Subcutaneous abdominal adipose tissue (tissue), 5 donors: ENCODE data around the gene EFCAB5.
"Not testable (repeated sequence)": the region's sequence is repeated elsewhere in the genome, so short reads cannot be mapped to it uniquely, and the experiment has no call there.

ENCODE experiments used
- H3K27ac ChIP-seq: one replicate; pipeline ENCODE4 v1.7.0; 2013; ENCODE audit warnings: low read depth, mild to moderate bottlenecking, inconsistent platforms, low read length, moderate library complexity
- H3K27me3 ChIP-seq, 5 donors: one replicate each; pipeline ENCODE4 v1.7.0; 2013; ENCODE audit warnings: low read length in 5 of 5, inconsistent platforms in 1 of 5; ENCODE audit not compliant: control insufficient read depth in 5 of 5, insufficient read depth in 4 of 5
- H3K36me3 ChIP-seq, 5 donors: one replicate each; pipeline ENCODE4 v1.7.0; 2013; ENCODE audit warnings: low read length in 5 of 5; ENCODE audit not compliant: control insufficient read depth in 5 of 5, insufficient read depth in 5 of 5
- H3K4me1 ChIP-seq, 5 donors: one replicate each; pipeline ENCODE4 v1.7.0; 2013; ENCODE audit warnings: low read length in 5 of 5, mild to moderate bottlenecking in 3 of 5, moderate library complexity in 1 of 5; ENCODE audit not compliant: control insufficient read depth in 5 of 5, insufficient read depth in 5 of 5
- H3K4me3 ChIP-seq, 5 donors: one replicate each; pipeline ENCODE4 v1.7.0; 2013; ENCODE audit warnings: low read length in 5 of 5, low read depth in 1 of 5
- H3K9ac ChIP-seq, 5 donors: one replicate each; pipeline ENCODE4 v1.7.0; 2013; ENCODE audit warnings: low read length in 5 of 5, mild to moderate bottlenecking in 4 of 5, moderate library complexity in 3 of 5
- H3K9me3 ChIP-seq, 5 donors: one replicate each; pipeline ENCODE4 v1.7.0; 2013; ENCODE audit warnings: low read length in 5 of 5; ENCODE audit not compliant: control insufficient read depth in 5 of 5
- donor health status: healthy.
- donor health status: healthy.
- donor health status: healthy.
- donor health status: healthy.
- donor health status: healthy.

The EFCAB5 gene

GRCh38 chr17:29931231-29931932 lies 10.1 kb upstream of the EFCAB5 start:
- H3K4me3 ChIP-seq: peak overlapping the region; percentile 76 to 98 (median 98)
- H3K9ac ChIP-seq: peak overlapping the region in 3 of 5 donors; percentile 71 to 92 (median 85)
- H3K27ac ChIP-seq: no peak overlapping the region
- no peaks in the 10 kb centered on the region for H3K36me3 ChIP-seq
- no peaks in the 10 kb centered on the region for H3K27me3 ChIP-seq
- H3K9me3 ChIP-seq: no peaks in the 10 kb centered on the region
- H3K4me1 ChIP-seq: peaks cover 0 to 31% (median 30%) of the 10 kb centered on the region in 5 donors

GRCh38 chr17:29933379-29933778 lies 8.1 kb upstream of the EFCAB5 start:
- H3K27ac ChIP-seq: no peak overlapping the region
- no peak overlapping the region for H3K4me3 ChIP-seq

GRCh38 chr17:29935909-29936308 lies 5.5 kb upstream of the EFCAB5 start:
- not testable (repeated sequence) for H3K36me3 ChIP-seq, H3K27ac ChIP-seq

More at GRCh38 chr17:29933379-29933778, 8.1 kb upstream of the EFCAB5 start:
- Histone ChIP-seq H3K27me3 (no peaks in the 10 kb centered on the region), H3K9me3 (no peaks in the 10 kb centered on the region), H3K4me1 (peaks cover 0 to 26% (median 25%) of the 10 kb centered on the region in 5 donors), H3K9ac (no peak overlapping the region), H3K36me3 (no peaks in the 10 kb centered on the region)

GRCh38 chr17:29936724-29937123 lies 4.7 kb upstream of the EFCAB5 start:
- Histone ChIP-seq H3K4me3 (no peak overlapping the region), H3K27ac (no peak overlapping the region)

More at GRCh38 chr17:29935909-29936308, 5.5 kb upstream of the EFCAB5 start:
- not testable (repeated sequence) for H3K9me3 ChIP-seq, H3K27me3 ChIP-seq, H3K4me3 ChIP-seq, H3K4me1 ChIP-seq, H3K9ac ChIP-seq

GRCh38 chr17:29945281-29945680 lies 3.8 kb downstream of the EFCAB5 start:
- Histone ChIP-seq H3K4me3 (no peak overlapping the region), H3K36me3 (no peaks in the 10 kb centered on the region), H3K9ac (no peak overlapping the region), H3K27me3 (no peaks in the 10 kb centered on the region), H3K4me1 (no peaks in the 10 kb centered on the region), H3K9me3 (no peaks in the 10 kb centered on the region), H3K27ac (no peak overlapping the region)

More at GRCh38 chr17:29936724-29937123, 4.7 kb upstream of the EFCAB5 start:
- Histone ChIP-seq H3K27me3 (no peaks in the 10 kb centered on the region), H3K36me3 (no peaks in the 10 kb centered on the region), H3K9ac (no peak overlapping the region), H3K9me3 (no peaks in the 10 kb centered on the region), H3K4me1 (peaks cover 0 to 2% (median under 1%) of the 10 kb centered on the region in 5 donors)

GRCh38 chr17:29948448-29949215 lies 7.2 kb downstream of the EFCAB5 start:
- Histone ChIP-seq H3K9ac (no peak overlapping the region), H3K9me3 (no peaks in the 10 kb centered on the region), H3K4me1 (no peaks in the 10 kb centered on the region), H3K27me3 (no peaks in the 10 kb centered on the region), H3K27ac (no peak overlapping the region), H3K4me3 (no peak overlapping the region), H3K36me3 (no peaks in the 10 kb centered on the region)

- Histone ChIP-seq H3K36me3 (no peaks in the 10 kb centered on the region), H3K4me3 (no peak overlapping the region), H3K27me3 (no peaks in the 10 kb centered on the region), H3K4me1 (no peaks in the 10 kb centered on the region), H3K9ac (no peak overlapping the region), H3K9me3 (peaks cover 0 to 3% (median 0%) of the 10 kb centered on the region in 5 donors), H3K27ac (no peak overlapping the region)
Observed at GRCh38 chr17:29949696-29950095, 8.3 kb downstream of the EFCAB5 start.

- Histone ChIP-seq H3K4me3 (no peak overlapping the region), H3K4me1 (no peaks in the 10 kb centered on the region), H3K9ac (no peak overlapping the region), H3K27me3 (no peaks in the 10 kb centered on the region), H3K9me3 (peaks cover 0 to 3% (median 0%) of the 10 kb centered on the region in 5 donors), H3K27ac (no peak overlapping the region), H3K36me3 (no peaks in the 10 kb centered on the region)
Observed at GRCh38 chr17:29954405-29954804, 13.0 kb downstream of the EFCAB5 start.

- Histone ChIP-seq H3K4me1 (no peaks in the 10 kb centered on the region), H3K27me3 (no peaks in the 10 kb centered on the region), H3K9me3 (peaks cover 0 to 3% (median 0%) of the 10 kb centered on the region in 5 donors), H3K9ac (no peak overlapping the region), H3K36me3 (no peaks in the 10 kb centered on the region), H3K4me3 (no peak overlapping the region), H3K27ac (no peak overlapping the region)
Observed at GRCh38 chr17:29956225-29956624, 14.8 kb downstream of the EFCAB5 start.

- not testable (repeated sequence) for H3K4me3 ChIP-seq, H3K36me3 ChIP-seq, H3K9me3 ChIP-seq, H3K4me1 ChIP-seq, H3K9ac ChIP-seq, H3K27me3 ChIP-seq, H3K27ac ChIP-seq
Observed at GRCh38 chr17:29957488-29957887, 16.1 kb downstream of the EFCAB5 start.
